BLaER1 treated with 17β-estradiol and CSF1 and Interleukin-3, amounts not matched to agents 10 nM and 100 nM (cell line): ENCODE results near the gene TXNL4B.
"Not testable (repeated sequence)": the region's sequence is repeated elsewhere in the genome, so short reads cannot be mapped to it uniquely, and the experiment has no call there.

Experiments used
- H3K27ac ChIP-seq, 11 experiments: shearing (Covaris generic); formaldehyde crosslinking; 2 replicates each; pipeline ENCODE4 v1.8.1; 2022
- H3K27me3 ChIP-seq, 11 experiments: shearing (Covaris generic); formaldehyde crosslinking; 2 replicates each; pipeline ENCODE4 v1.8.1; 2022
- H3K36me3 ChIP-seq, 11 experiments: shearing (Covaris generic); formaldehyde crosslinking; 2 replicates each; pipeline ENCODE4 v1.8.1; 2022
- H3K4me1 ChIP-seq, 10 experiments: shearing (Covaris generic); formaldehyde crosslinking; 2 replicates each; pipeline ENCODE4 v1.8.1; 2022
- H3K4me2 ChIP-seq, 11 experiments: shearing (Covaris generic); formaldehyde crosslinking; 2 replicates each; pipeline ENCODE4 v1.8.1; 2022
- H3K4me3 ChIP-seq, 10 experiments: shearing (Covaris generic); formaldehyde crosslinking; 2 replicates each; pipeline ENCODE4 v1.8.1; 2022
- H3K9ac ChIP-seq, 11 experiments: shearing (Covaris generic); formaldehyde crosslinking; 2 replicates each; pipeline ENCODE4 v1.8.1; 2022
- H3K9me3 ChIP-seq, 11 experiments: shearing (Covaris generic); formaldehyde crosslinking; replicated peaks in 1 of 11; 2 replicates each; pipeline ENCODE4 v1.8.1; 2022
- H4K20me1 ChIP-seq, 11 experiments: shearing (Covaris generic); formaldehyde crosslinking; 2 replicates each; pipeline ENCODE4 v1.8.1; 2022
- Cebpa-rat ChIP-seq, 11 experiments: shearing (Covaris generic); IDR thresholded peaks; 2 replicates each; pipeline ENCODE4 v1.8.1; 2022

Gene TXNL4B

GRCh38 chr16:72092832-72093447 lies 480 bp downstream of the TXNL4B start:
- Histone ChIP-seq H3K27me3 (no peaks in the 10 kb centered on the region), H3K9me3 (no peaks in the 10 kb centered on the region), H3K9ac (peak overlapping the region; percentile 81 to 95 (median 92)), H3K4me1 (peaks cover 31 to 42% (median 37%) of the 10 kb centered on the region in 10 experiments), H3K36me3 (peaks cover 52 to 63% (median 56%) of the 10 kb centered on the region in 11 experiments), H4K20me1 (peaks cover 8 to 80% (median 46%) of the 10 kb centered on the region in 11 experiments; a peak in 16 of 22 replicates), H3K27ac (peak overlapping the region; percentile 54 to 92 (median 88)), H3K4me3 (peak overlapping the region; percentile 73 to 99 (median 90)), H3K4me2 (peak overlapping the region; percentile 80 to 97 (median 87))
- TF ChIP-seq Cebpa-rat (IDR thresholded peaks at IDR 0.05), result no peak

GRCh38 chr16:72091217-72091616 lies 2.2 kb downstream of the TXNL4B start:
- TF ChIP-seq Cebpa-rat (IDR thresholded peaks at IDR 0.05), result no peak
- Histone ChIP-seq H3K36me3 (peaks cover 52 to 63% (median 56%) of the 10 kb centered on the region in 11 experiments), H3K9me3 (peaks cover 0 to 2% (median 1%) of the 10 kb centered on the region in 11 experiments; a peak in 7 of 22 replicates), H4K20me1 (peaks cover 8 to 63% (median 31%) of the 10 kb centered on the region in 11 experiments; a peak in 16 of 22 replicates), H3K4me1 (peaks cover 31 to 41% (median 37%) of the 10 kb centered on the region in 10 experiments), H3K4me2 (peak overlapping the region; percentile 80 to 97 (median 87); a peak in 19 of 22 replicates), H3K27me3 (no peaks in the 10 kb centered on the region), H3K9ac (peak overlapping the region in 3 of 11 experiments; percentile 12 to 93 (median 39); a peak in 3 of 22 replicates), H3K27ac (no peak overlapping the region), H3K4me3 (no peak overlapping the region)

- H3K4me1 ChIP-seq, result no peaks in the 10 kb centered on the region
- H3K9ac ChIP-seq, result no peak overlapping the region
- peaks cover 23 to 46% (median 36%) of the 10 kb centered on the region in 11 experiments for H3K9me3 ChIP-seq
- TF ChIP-seq Cebpa-rat (IDR thresholded peaks at IDR 0.05), result no peak
- H3K36me3 ChIP-seq, result peaks cover 62 to 78% (median 70%) of the 10 kb centered on the region in 11 experiments
- H3K27ac ChIP-seq, result no peak overlapping the region
- H3K4me2 ChIP-seq, result no peak overlapping the region
- no peaks in the 10 kb centered on the region for H3K27me3 ChIP-seq
- H3K4me3 ChIP-seq, result peak overlapping the region in 3 of 10 experiments; percentile 12 to 23 (median 17); a peak in 3 of 20 replicates
- H4K20me1 ChIP-seq, result peaks cover 0 to 13% (median 2%) of the 10 kb centered on the region in 11 experiments; a peak in 8 of 22 replicates
These were observed 8.4 kb downstream of the TXNL4B start for GRCh38 chr16:72085002-72085401.

- TF ChIP-seq Cebpa-rat (IDR thresholded peaks at IDR 0.05), result no peak
- H3K4me3 ChIP-seq, result peak overlapping the region in 1 of 10 experiments; percentile 17; a peak in 2 of 20 replicates
- H3K9ac ChIP-seq, result no peak overlapping the region
- H3K27ac ChIP-seq, result no peak overlapping the region
- H3K4me2 ChIP-seq, result no peak overlapping the region
- H3K36me3 ChIP-seq, result peaks cover 60 to 78% (median 66%) of the 10 kb centered on the region in 11 experiments
- H3K27me3 ChIP-seq, result no peaks in the 10 kb centered on the region
- no peaks in the 10 kb centered on the region for H3K4me1 ChIP-seq
- H4K20me1 ChIP-seq, result peaks cover 0 to 8% (median 0%) of the 10 kb centered on the region in 11 experiments; a peak in 3 of 22 replicates
- peaks cover 26 to 52% (median 41%) of the 10 kb centered on the region in 11 experiments for H3K9me3 ChIP-seq
These were observed 9.0 kb downstream of the TXNL4B start for GRCh38 chr16:72084445-72084844.

GRCh38 chr16:72083778-72084404 lies 9.5 kb downstream of the TXNL4B start:
- Histone ChIP-seq H3K9me3 (peaks cover 26 to 54% (median 42%) of the 10 kb centered on the region in 11 experiments), H4K20me1 (peaks cover 0 to 2% (median 0%) of the 10 kb centered on the region in 11 experiments; a peak in 1 of 22 replicates), H3K36me3 (peaks cover 55 to 74% (median 63%) of the 10 kb centered on the region in 11 experiments), H3K4me2 (no peak overlapping the region), H3K4me3 (no peak overlapping the region), H3K4me1 (no peaks in the 10 kb centered on the region), H3K27me3 (no peaks in the 10 kb centered on the region), H3K27ac (no peak overlapping the region), H3K9ac (no peak overlapping the region)
- no peak for TF ChIP-seq Cebpa-rat (IDR thresholded peaks at IDR 0.05)

GRCh38 chr16:72076991-72077706 lies 16.3 kb downstream of the TXNL4B start:
- not testable (repeated sequence) for H3K4me1 ChIP-seq

GRCh38 chr16:72075067-72075466 lies 18.4 kb downstream of the TXNL4B start:
- not testable (repeated sequence) for H3K9me3 ChIP-seq, H3K4me2 ChIP-seq, H3K4me1 ChIP-seq, H3K9ac ChIP-seq, H3K27ac ChIP-seq, H4K20me1 ChIP-seq, H3K4me3 ChIP-seq, H3K27me3 ChIP-seq
- peaks cover 9 to 32% (median 16%) of the 10 kb centered on the region in 11 experiments; a peak in 14 of 22 replicates for H3K36me3 ChIP-seq

More at GRCh38 chr16:72076991-72077706, 16.3 kb downstream of the TXNL4B start:
- H4K20me1 ChIP-seq, H3K27me3 ChIP-seq, H3K4me2 ChIP-seq, H3K27ac ChIP-seq, H3K4me3 ChIP-seq, H3K9ac ChIP-seq: not testable (repeated sequence)
- peaks cover 4 to 30% (median 14%) of the 10 kb centered on the region in 11 experiments; a peak in 14 of 22 replicates for H3K36me3 ChIP-seq
- peaks cover 0 to 24% (median 13%) of the 10 kb centered on the region in 11 experiments; a peak in 14 of 22 replicates for H3K9me3 ChIP-seq

- Histone ChIP-seq H3K4me1 (no peaks in the 10 kb centered on the region), H4K20me1 (no peaks in the 10 kb centered on the region), H3K27me3 (no peaks in the 10 kb centered on the region), H3K4me3 (no peak overlapping the region), H3K36me3 (peaks cover under 1 to 24% (median 10%) of the 10 kb centered on the region in 11 experiments; a peak in 14 of 22 replicates), H3K27ac (no peak overlapping the region), H3K9ac (no peak overlapping the region), H3K9me3 (no peaks in the 10 kb centered on the region), H3K4me2 (no peak overlapping the region)
- TF ChIP-seq Cebpa-rat (IDR thresholded peaks at IDR 0.05), result no peak
These were observed 19.7 kb downstream of the TXNL4B start for GRCh38 chr16:72073560-72074230.
